Measurements from ENCODE around the gene BRAF.
"Not testable (repeated sequence)": the region's sequence is repeated elsewhere in the genome, so short reads cannot be mapped to it uniquely, and the experiment has no call there.

BRAF gene

GRCh38 chr7:140676306-140676705 lies 248.4 kb downstream of the BRAF start:
- no peak for DNase-seq

- DNase-seq = no peak
Observed at GRCh38 chr7:140675726-140676125, 249.0 kb downstream of the BRAF start.

GRCh38 chr7:140674899-140675701 lies 249.6 kb downstream of the BRAF start:
- DNase-seq = no peak

- peak; percentile 78 for DNase-seq
Observed at GRCh38 chr7:140674356-140674800, 250.4 kb downstream of the BRAF start.

- DNase-seq = no peak
Observed at GRCh38 chr7:140673774-140674155, 251.0 kb downstream of the BRAF start.

- DNase-seq = peak; percentile 72
Observed at GRCh38 chr7:140673063-140673773, 251.5 kb downstream of the BRAF start.

- peak; percentile 48 for DNase-seq
Observed at GRCh38 chr7:140672382-140673062, 252.2 kb downstream of the BRAF start, which contains the start of gene ADCK2. ADCK2 (plus strand) TSS chr7:140672945; CDS start chr7:140673331, 386 bp downstream.

GRCh38 chr7:140671966-140672365 lies 252.8 kb downstream of the BRAF start:
- no peak for DNase-seq

GRCh38 chr7:140670343-140670935 lies 254.3 kb downstream of the BRAF start:
- no peak for DNase-seq

- not testable (repeated sequence) for DNase-seq
Observed at GRCh38 chr7:140669862-140670261, 254.9 kb downstream of the BRAF start.

- no peak for DNase-seq
Observed at GRCh38 chr7:140669352-140669751, 255.4 kb downstream of the BRAF start.
